Left ventricle myocardium inferior (tissue), 1 donor: ENCODE data around the gene PSRC1. TPM values are rescaled to one million over a fixed set of nuclear protein-coding genes. Genes with fewer than 3 reads are reported as not detected.
"Not testable (repeated sequence)": the region's sequence is repeated elsewhere in the genome, so short reads cannot be mapped to it uniquely, and the experiment has no call there.

ENCODE experiments used
- DNase-seq: peaks from one replicate; pipeline ENCODE4 v3.0.0-alpha.2; 2020
- H3K27ac ChIP-seq: fragments of 200-600 bp; replicated peaks from 2 replicates; pipeline ENCODE4 v1.8.0; 2021
- H3K27me3 ChIP-seq: fragments of 200-600 bp; 2 replicates; pipeline ENCODE4 v1.8.0; 2021; ENCODE audit warnings: low read depth
- H3K36me3 ChIP-seq: fragments of 200-600 bp; 2 replicates; pipeline ENCODE4 v1.8.0; 2021
- H3K4me1 ChIP-seq: fragments of 200-600 bp; 2 replicates; pipeline ENCODE4 v1.8.0; 2021
- H3K4me3 ChIP-seq: fragments of 200-600 bp; 2 replicates; pipeline ENCODE4 v1.8.0; 2021; ENCODE audit warnings: mild to moderate bottlenecking, moderate library complexity
- H3K9me3 ChIP-seq: fragments of 200-600 bp; replicated peaks from 2 replicates; pipeline ENCODE4 v1.8.0; 2021
- CTCF ChIP-seq: fragments of 200-600 bp; IDR thresholded peaks from 2 replicates; pipeline ENCODE4 v1.8.0; 2021; ENCODE audit warnings: antibody characterized with exemption, mild to moderate bottlenecking, borderline replicate concordance
- intact Hi-C: fragments of 100-400 bp; cut with micrococcal nuclease; formaldehyde crosslinking; loops from one replicate; pipeline ENCODE4 v1.11.0; 2022
- total RNA-seq: library from RNA; stranded (reverse); fragmentation: NEBNext Ultra II Directional; extraction: Animal tissue kit (Norgen Biotek cat#: 25700); gene quantifications from one replicate; pipeline ENCODE4 v1.2.1, GENCODE V29; 2021
- donor health status: DM: no; HTN: yes; CAD: no; lungs with severe emphysema.

PSRC1 gene
- total RNA-seq, 1 donor from 2014 or later, result 0.80 TPM

GRCh38 chr1:109309347-109309746 is 26.4 kb upstream of the PSRC1 start:
- Histone ChIP-seq H3K27ac (no peak overlapping the region), H3K4me1 (peaks cover 45% of the 10 kb centered on the region), H3K27me3 (no peaks in the 10 kb centered on the region), H3K4me3 (no peak overlapping the region), H3K36me3 (peaks cover 37% of the 10 kb centered on the region), H3K9me3 (no peaks in the 10 kb centered on the region)
- no peak for TF ChIP-seq CTCF
- intact Hi-C loops, result no loop called here
- DNase-seq, result no peak

DNA sequence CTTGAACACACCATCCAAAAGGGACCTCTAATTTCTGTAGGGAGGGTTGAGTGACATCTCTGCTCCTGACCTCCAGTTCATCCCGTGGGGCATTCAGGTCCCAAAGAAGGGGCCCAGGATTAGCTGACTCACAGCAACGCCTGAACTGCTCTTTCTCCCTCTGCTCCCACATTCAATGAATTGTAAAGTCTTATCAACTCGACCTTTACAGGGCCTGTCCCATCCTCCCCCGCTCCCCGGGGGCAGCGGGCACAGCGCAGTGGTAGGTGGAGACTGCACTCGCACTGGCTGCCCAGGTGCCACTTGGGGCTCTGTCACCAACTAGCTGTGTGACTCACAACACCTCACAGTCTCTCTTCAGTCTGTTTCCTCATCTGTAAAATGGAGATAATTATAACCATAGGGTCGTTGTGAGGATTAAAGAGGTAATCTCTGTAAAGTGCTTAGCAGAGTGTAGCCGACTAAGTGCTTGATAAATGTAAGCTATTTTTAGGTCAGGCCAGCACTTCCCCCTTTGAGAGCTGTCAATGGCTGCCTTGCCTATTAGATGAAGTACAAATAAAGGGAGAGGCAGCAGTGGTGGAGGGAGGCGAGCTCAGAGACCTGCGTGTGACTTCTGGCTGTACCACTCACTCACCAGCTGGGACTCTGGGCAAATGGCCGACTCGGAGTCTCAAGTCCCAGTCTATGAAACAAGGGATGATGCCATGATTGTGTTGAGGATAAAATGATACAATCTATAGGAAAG is 24.5 kb upstream of the PSRC1 start:
- peak; percentile 60 for DNase-seq
- Histone ChIP-seq H3K4me1 (peaks cover 53% of the 10 kb centered on the region), H3K36me3 (peaks cover 20% of the 10 kb centered on the region), H3K4me3 (peak overlapping the region; percentile 21), H3K27ac (peak overlapping the region; percentile 75), H3K9me3 (no peaks in the 10 kb centered on the region), H3K27me3 (no peaks in the 10 kb centered on the region)
- intact Hi-C loops, result no loop called here
- TF ChIP-seq CTCF, result no peak

DNA sequence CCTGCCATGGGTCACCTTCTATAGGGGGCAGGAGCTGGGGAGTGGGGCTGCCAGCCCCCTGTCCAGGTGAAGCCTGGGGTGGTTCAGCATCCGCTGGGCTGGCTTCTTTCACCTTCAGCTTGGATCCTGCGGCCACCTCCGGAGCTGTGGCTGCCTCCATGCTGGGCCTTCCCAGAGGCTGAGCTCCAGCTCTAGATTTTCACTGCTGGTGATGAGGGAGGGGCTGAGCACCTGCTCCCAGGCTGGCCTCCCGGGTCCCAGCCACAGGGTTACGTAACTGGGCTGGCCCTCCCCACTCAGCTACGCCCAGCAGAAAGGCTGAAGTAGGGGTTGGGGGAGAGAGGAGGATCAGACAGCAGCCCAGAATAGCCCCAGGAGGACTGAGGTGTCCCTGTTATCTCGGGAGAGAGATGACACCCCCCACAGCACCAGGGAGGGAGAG is 23.9 kb upstream of the PSRC1 start, which contains the start of gene MYBPHL:
Gene MYBPHL (minus strand): TSS at position 180 of the 442 bp plus-strand sequence. CDS start 20 bp downstream, at position 160.
- Histone ChIP-seq H3K27me3 (no peaks in the 10 kb centered on the region), H3K9me3 (no peaks in the 10 kb centered on the region), H3K4me3 (peak within 1 kb of the TSS; percentile 21), H3K4me1 (peaks cover 53% of the 10 kb centered on the region), H3K36me3 (peaks cover 14% of the 10 kb centered on the region), H3K27ac (peak within 1 kb of the TSS; percentile 75)
- no peak for TF ChIP-seq CTCF
- no peak for DNase-seq
- intact Hi-C loops, result no loop called here

- H3K36me3 ChIP-seq, intact Hi-C loops, DNase-seq, H3K4me3 ChIP-seq, H3K9me3 ChIP-seq, H3K27me3 ChIP-seq: not testable (repeated sequence)
- H3K4me1 ChIP-seq, result peaks cover 53% of the 10 kb centered on the region
- peak overlapping the region; percentile 75 for H3K27ac ChIP-seq
Observed at GRCh38 chr1:109305991-109306390, 23.0 kb upstream of the PSRC1 start.

GRCh38 chr1:109304226-109304920 is 21.4 kb upstream of the PSRC1 start:
- TF ChIP-seq CTCF, result no peak
- H3K4me1 ChIP-seq, result peaks cover 67% of the 10 kb centered on the region
- peak overlapping the region; percentile 75 for H3K27ac ChIP-seq
- H3K36me3 ChIP-seq, result peaks cover 4% of the 10 kb centered on the region
- no peaks in the 10 kb centered on the region for H3K27me3 ChIP-seq
- H3K4me3 ChIP-seq, result no peak overlapping the region
- H3K9me3 ChIP-seq, result no peaks in the 10 kb centered on the region
- DNase-seq, result peak; percentile 43
- intact Hi-C loops, result no loop called here

- Histone ChIP-seq H3K27me3 (no peaks in the 10 kb centered on the region), H3K9me3 (no peaks in the 10 kb centered on the region), H3K4me1 (peaks cover 64% of the 10 kb centered on the region), H3K4me3 (no peak overlapping the region), H3K36me3 (no peaks in the 10 kb centered on the region), H3K27ac (no peak overlapping the region)
- DNase-seq, result no peak
- no peak for TF ChIP-seq CTCF
- intact Hi-C loops, result no loop called here
Observed at GRCh38 chr1:109301874-109302273, 18.9 kb upstream of the PSRC1 start.
